OCI-LY7 (cell line): ENCODE measurements around the gene GNG7. TPM values are rescaled to one million over a fixed set of nuclear protein-coding genes. Genes with fewer than 3 reads are reported as not detected.

Experiments used
- BruUV-seq: library from RNA; stranded (reverse); fragments of 400-500 nt; replicated peaks from 2 replicates; lab custom pipeline; 2021; lab: Mats Ljungman, UMichigan
- CTCF ChIA-PET: fragments of 300-600 bp; sonication (Branson Sonifier 250); formaldehyde crosslinking; loops from one replicate; lab custom pipeline; 2022; ENCODE audit warnings: antibody characterized with exemption; ENCODE audit not compliant: unreplicated experiment; lab: Charles Lee
- POLR2A ChIA-PET: fragments of 300-600 bp; sonication (Branson Sonifier 250); formaldehyde crosslinking; loops from one replicate; lab custom pipeline; 2022; ENCODE audit warnings: antibody characterized with exemption; lab: Charles Lee
- DNase-seq: peaks from one replicate; pipeline ENCODE4 v3.0.0-alpha.2; 2015; ENCODE audit warnings: low spot score
- H2AFZ ChIP-seq: fragments of 200-600 bp; sonication (generic), shearing (Covaris generic); 2 replicates; pipeline ENCODE4 v1.6.1; 2014; ENCODE audit warnings: mild to moderate bottlenecking, antibody characterized with exemption, low read length, moderate library complexity
- H3K27ac ChIP-seq: fragments of 200-600 bp; sonication (generic); 2 replicates; pipeline ENCODE4 v1.5.1; 2014; ENCODE audit warnings: mixed run types, low read depth, mild to moderate bottlenecking, moderate library complexity, low read length, inconsistent platforms; ENCODE audit not compliant: poor library complexity, severe bottlenecking
- H3K36me3 ChIP-seq: fragments of 200-600 bp; sonication (generic); 2 replicates; pipeline ENCODE4 v1.6.1; 2014; ENCODE audit warnings: mild to moderate bottlenecking, antibody characterized with exemption, low read length, moderate library complexity, mixed read lengths; ENCODE audit not compliant: insufficient read depth
- H3K4me1 ChIP-seq: fragments of 200-600 bp; sonication (generic); 2 replicates; pipeline ENCODE4 v1.5.1; 2014; ENCODE audit warnings: mild to moderate bottlenecking, low read length; ENCODE audit not compliant: insufficient read depth, poor library complexity, severe bottlenecking
- H3K4me2 ChIP-seq: fragments of 200-600 bp; sonication (generic); 2 replicates; pipeline ENCODE4 v1.6.1; 2014; ENCODE audit warnings: mild to moderate bottlenecking, low read length
- H3K4me3 ChIP-seq: fragments of 200-600 bp; sonication (generic); 2 replicates; pipeline ENCODE4 v1.5.1; 2014; ENCODE audit warnings: mild to moderate bottlenecking, low read depth, low read length; ENCODE audit not compliant: poor library complexity, severe bottlenecking
- H3K79me2 ChIP-seq: fragments of 200-600 bp; sonication (generic); 2 replicates; pipeline ENCODE4 v1.6.1; 2016; ENCODE audit warnings: low read depth, mild to moderate bottlenecking, low read length, moderate library complexity, mixed read lengths; ENCODE audit not compliant: insufficient read depth
- H3K9me2 ChIP-seq: fragments of 200-600 bp; sonication (generic); 2 replicates; pipeline ENCODE4 v1.6.1; 2016; ENCODE audit warnings: mild to moderate bottlenecking, low read length, mixed read lengths; ENCODE audit not compliant: insufficient read depth
- H3K9me3 ChIP-seq: fragments of 200-600 bp; sonication (generic); 2 replicates; pipeline ENCODE4 v1.6.1; 2014; ENCODE audit warnings: mild to moderate bottlenecking, mixed run types, low read length, mixed read lengths
- H4K20me1 ChIP-seq: fragments of 200-600 bp; sonication (generic); 2 replicates; pipeline ENCODE4 v1.6.1; 2014; ENCODE audit warnings: mild to moderate bottlenecking, antibody characterized with exemption, low read length, moderate library complexity, mixed read lengths; ENCODE audit not compliant: insufficient read depth
- CTCF ChIP-seq: fragments of 200-600 bp; sonication (generic); conservative IDR thresholded peaks from 2 replicates; pipeline ENCODE4 v1.5.1; 2014; ENCODE audit warnings: mild to moderate bottlenecking, antibody characterized with exemption, low read length, moderate library complexity, mixed read lengths
- EZH2phosphoT487 ChIP-seq: fragments of 200-600 bp; sonication (generic); IDR thresholded peaks from 2 replicates; pipeline ENCODE4 v1.6.1; 2018; ENCODE audit warnings: low read depth, borderline replicate concordance, mild to moderate bottlenecking, mixed run types, antibody characterized with exemption, low read length, moderate library complexity, mixed read lengths
- intact Hi-C: fragments of 100-400 bp; cut with micrococcal nuclease; formaldehyde crosslinking; loops from one replicate; pipeline ENCODE4 v1.10.0; 2022; ENCODE audit not compliant: unreplicated experiment
- total RNA-seq, 2 experiments: library from RNA; depleted of rRNA in 1 of 2; stranded (reverse); fragments of >200 nt in 1 of 2; shearing (Covaris generic) in 1 of 2; gene quantifications; 2 replicates each; pipeline ENCODE4 v1.2.3, GENCODE V29; 2014 to 2022

GNG7 gene
- total RNA-seq, 2 experiments from 2014 or later, result 13.9 to 15.3 TPM

GRCh38 chr19:2736550-2737190 is 34.2 kb upstream of the GNG7 start:
- no peak overlapping the region for H2AFZ ChIP-seq
- peaks cover 34% of the 10 kb centered on the region for H3K36me3 ChIP-seq
- no peaks in the 10 kb centered on the region for H3K9me2 ChIP-seq
- POLR2A ChIA-PET, result interaction anchor here (0.5 to 1.0 kb wide), 2 partner anchors 59 to 88 kb away, joined by 3 read pairs; no protein-coding TSS in a partner anchor
- no peaks in the 10 kb centered on the region for H3K9me3 ChIP-seq
- H3K4me2 ChIP-seq, result no peak overlapping the region
- TSS peak; percentile 20 for BruUV-seq
- H3K4me3 ChIP-seq, result no peak overlapping the region
- no peak for DNase-seq
- intact Hi-C loops, result no loop called here
- peaks cover 4% of the 10 kb centered on the region for H3K4me1 ChIP-seq
- CTCF ChIA-PET, result no interaction called here
- H3K79me2 ChIP-seq, result peaks cover 7% of the 10 kb centered on the region; the same call in 1 of the 2 replicates
- H3K27ac ChIP-seq, result no peak overlapping the region
- TF ChIP-seq CTCF (no peak), EZH2phosphoT487 (no peak)
- H4K20me1 ChIP-seq, result no peaks in the 10 kb centered on the region

GRCh38 chr19:2735374-2735773 is 32.9 kb upstream of the GNG7 start:
- Histone ChIP-seq H3K4me3 (no peak overlapping the region), H3K4me2 (no peak overlapping the region), H3K79me2 (peaks cover 7% of the 10 kb centered on the region; the same call in 1 of the 2 replicates), H3K9me3 (no peaks in the 10 kb centered on the region), H3K36me3 (peaks cover 34% of the 10 kb centered on the region), H3K4me1 (peaks cover 3% of the 10 kb centered on the region), H2AFZ (no peak overlapping the region), H3K27ac (no peak overlapping the region), H4K20me1 (no peaks in the 10 kb centered on the region), H3K9me2 (no peaks in the 10 kb centered on the region)
- POLR2A ChIA-PET, result interaction anchor here (0.6 kb wide), 1 partner anchor 360 kb away, joined by 4 read pairs; no protein-coding TSS in a partner anchor
- TF ChIP-seq CTCF (no peak), EZH2phosphoT487 (no peak)
- BruUV-seq, result no TSS peak
- CTCF ChIA-PET, result no interaction called here
- intact Hi-C loops, result no loop called here
- DNase-seq, result no peak
